HG02884 (cell line): ENCODE measurements around the gene RNASET2.
"Not testable (repeated sequence)": the region's sequence is repeated elsewhere in the genome, so short reads cannot be mapped to it uniquely, and the experiment has no call there.

Experiments
- ATAC-seq: cut with Tn5 transposase; IDR thresholded peaks from one replicate; pipeline ENCODE4 v1.9.1; 2021; ENCODE audit warnings: mild to moderate bottlenecking, moderate library complexity; ENCODE audit not compliant: unreplicated experiment

Gene RNASET2

GRCh38 chr6:166905505-166906134, 50.7 kb downstream of the RNASET2 start:
- ATAC-seq, result no peak

- no peak for ATAC-seq
Observed at GRCh38 chr6:166905013-166905412, 51.3 kb downstream of the RNASET2 start.

DNA sequence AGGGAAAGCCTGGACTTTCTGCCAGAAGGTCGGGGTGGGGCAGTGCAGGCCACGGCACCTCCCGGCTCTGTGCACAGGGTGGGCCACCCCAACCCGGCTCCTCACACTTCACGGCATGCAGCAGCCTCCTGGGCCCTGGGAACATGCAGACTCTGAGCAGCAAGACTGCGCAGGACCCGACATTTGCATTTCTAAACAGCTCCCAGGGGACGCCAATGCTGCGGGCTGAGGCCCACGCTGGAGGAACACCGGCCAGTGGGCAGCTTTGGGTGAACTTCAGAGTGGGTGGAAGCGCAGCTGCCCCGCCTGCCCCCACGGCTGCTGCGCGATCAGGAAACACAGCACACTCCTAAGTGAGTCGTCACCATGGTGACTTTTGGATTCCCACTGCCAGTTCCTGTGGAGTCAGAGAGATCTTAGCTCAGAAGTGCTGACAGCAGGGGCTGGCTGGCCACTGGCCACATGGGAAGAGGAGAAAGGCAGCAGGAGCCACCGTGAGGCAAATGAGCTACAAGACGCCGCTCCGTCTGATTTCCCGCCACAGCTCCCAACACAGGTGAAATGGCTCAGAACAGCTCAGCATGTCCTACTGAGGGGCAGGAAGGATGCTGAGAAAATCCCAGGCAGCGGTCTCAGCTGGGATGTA, 52.1 kb downstream of the RNASET2 start:
- ATAC-seq, result no peak

GRCh38 chr6:166903500-166903899, 52.9 kb downstream of the RNASET2 start:
- ATAC-seq, result no peak

DNA sequence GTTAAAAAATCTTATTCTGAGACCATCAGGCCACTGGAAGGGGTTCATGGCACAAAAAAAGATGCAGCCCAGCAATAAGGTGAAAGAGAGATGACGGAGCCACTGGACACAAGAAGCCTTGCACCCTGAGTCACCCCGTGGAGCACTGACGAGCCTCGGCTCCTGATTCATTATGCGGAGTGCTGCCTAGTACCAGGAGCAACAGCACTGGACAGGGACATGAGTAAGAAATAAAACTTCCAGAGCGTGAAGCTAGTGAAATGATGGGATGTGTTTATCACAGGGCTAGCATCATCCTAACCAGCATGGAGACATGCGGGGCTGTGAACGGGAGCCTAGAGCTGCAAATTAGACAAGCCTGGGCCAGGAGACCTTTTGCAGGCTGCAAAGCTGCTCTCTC, 53.3 kb downstream of the RNASET2 start:
- ATAC-seq, result no peak

DNA sequence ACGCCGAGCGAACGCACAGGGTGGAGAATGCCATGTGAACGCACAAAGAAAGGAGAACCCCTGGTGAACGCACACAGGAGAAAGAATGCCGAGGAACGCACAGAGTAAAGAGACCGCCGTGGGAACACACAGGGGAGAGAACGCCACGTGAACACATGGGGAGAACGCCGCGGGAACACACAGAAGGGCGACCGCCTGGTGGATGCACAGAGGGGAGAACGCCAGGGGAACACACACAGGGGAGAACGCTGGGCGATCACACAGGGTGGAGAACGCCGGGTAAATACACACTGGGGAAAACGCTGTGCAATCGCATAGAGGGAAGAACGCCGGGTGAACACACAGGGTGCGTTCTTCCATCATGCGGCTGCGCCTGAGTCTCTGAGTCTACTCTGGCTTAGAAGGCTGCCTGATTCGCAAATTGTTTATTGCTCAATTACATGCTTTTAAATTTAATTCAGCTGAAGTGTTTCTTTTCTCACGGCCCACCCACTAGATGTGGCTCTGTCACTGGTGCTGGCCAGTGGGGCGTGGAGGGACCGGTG, 54.1 kb downstream of the RNASET2 start:
- no peak for ATAC-seq

GRCh38 chr6:166901626-166902025, 54.7 kb downstream of the RNASET2 start:
- ATAC-seq, result no peak

GRCh38 chr6:166900956-166901607, 55.3 kb downstream of the RNASET2 start:
- ATAC-seq, result no peak

GRCh38 chr6:166900130-166900708, 56.1 kb downstream of the RNASET2 start:
- no peak for ATAC-seq

DNA sequence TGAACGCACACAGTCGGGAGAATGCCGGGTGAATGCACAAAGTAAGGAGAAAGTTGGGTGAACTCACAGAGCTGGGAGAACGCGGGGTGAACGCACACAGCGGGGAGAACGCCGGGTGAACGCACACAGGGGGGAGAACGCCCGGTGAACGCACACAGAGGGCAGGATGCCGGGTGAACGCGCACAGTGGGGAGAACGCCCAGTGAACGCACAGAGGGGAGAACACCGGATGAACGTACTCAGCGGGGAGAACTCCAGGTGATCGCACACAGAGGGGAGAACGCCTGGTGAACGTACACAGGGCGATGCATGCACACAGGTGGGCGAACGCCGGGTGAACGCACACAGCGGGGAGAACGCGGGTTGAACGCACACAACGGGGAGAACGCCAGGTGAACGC, 57.4 kb downstream of the RNASET2 start:
- ATAC-seq, result no peak

DNA sequence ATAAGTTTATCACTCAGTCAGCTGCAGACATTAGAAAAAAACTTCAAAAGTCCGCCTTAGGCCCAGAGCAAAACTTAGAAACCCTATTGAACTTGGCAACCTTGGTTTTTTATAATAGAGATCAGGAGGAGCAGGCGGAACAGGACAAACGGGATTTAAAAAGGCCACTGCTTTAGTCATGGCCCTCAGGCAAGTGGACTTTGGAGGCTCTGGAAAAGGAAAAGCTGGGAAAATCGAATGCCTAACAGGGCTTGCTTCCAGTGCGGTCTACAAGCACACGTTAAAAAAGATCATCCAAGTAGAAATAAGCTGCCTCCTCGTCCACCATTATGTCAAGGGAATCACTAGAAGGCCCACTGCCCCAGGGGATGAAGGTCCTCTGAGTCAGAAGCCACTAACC, 61.7 kb downstream of the RNASET2 start:
- ATAC-seq, result not testable (repeated sequence)

DNA sequence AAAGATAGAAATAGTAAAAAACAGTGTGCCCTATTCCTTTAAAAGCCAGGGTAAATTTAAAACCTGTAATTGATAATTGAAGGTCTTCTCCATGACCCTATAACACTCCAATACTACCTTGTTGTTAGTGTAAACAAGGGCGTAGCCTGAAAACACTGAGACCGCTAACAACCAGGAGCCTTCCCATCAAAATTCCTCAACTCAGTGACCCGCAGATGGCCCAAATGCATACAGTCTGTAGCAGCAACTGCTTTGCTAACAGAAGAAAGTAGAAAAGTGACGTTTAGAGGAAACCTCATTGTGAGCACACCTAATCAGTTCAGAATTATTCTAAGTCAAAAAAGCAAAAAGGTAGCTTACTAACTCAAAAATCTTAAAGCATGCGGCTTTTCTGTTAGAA, 63.9 kb downstream of the RNASET2 start:
- ATAC-seq, result not testable (repeated sequence)

GRCh38 chr6:166886773-166887172, 69.6 kb downstream of the RNASET2 start:
- not testable (repeated sequence) for ATAC-seq

DNA sequence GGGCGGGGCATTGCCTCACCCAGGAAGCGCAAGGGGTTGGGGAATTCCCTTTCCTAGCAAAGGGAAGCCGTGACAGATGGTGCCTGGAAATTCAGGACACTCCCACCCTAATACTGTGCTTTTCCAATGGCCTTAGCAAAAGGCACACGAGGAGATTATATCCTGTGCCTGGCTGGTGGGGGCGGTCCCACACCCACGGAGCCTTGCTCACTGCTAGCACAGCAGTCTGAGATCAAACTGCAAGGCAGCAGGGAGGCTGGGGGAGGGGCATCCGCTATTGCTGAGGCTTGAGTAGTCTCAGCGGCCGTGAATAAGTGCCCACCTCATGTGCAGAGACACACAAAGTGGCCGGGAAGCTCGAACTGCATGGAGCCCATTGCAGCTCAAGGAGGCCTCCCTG, 71.4 kb downstream of the RNASET2 start:
- not testable (repeated sequence) for ATAC-seq

GRCh38 chr6:166879594-166879993, 76.8 kb downstream of the RNASET2 start:
- no peak for ATAC-seq
